Renal pelvis (tissue), 4 donors: Measurements from ENCODE around the gene SERPINB10. TPM values are rescaled to one million over a fixed set of nuclear protein-coding genes. Genes with fewer than 3 reads are reported as not detected.

Experiments used
- DNase-seq: peaks from one replicate; pipeline ENCODE4 v3.0.0-alpha.2; 2013
- polyA plus RNA-seq, 3 donors: library from polyadenylated mRNA; unstranded; fragments of 120-200 nt; gene quantifications; one replicate each; pipeline ENCODE4 v1.2.1, GENCODE V29; 2013; ENCODE audit not compliant: insufficient read length in 3 of 3

Gene SERPINB10
- polyA plus RNA-seq, 3 donors = 0.04 to 0.22 TPM; not detected in 1

- no peak for DNase-seq
These were observed 39.5 kb downstream of the SERPINB10 start for GRCh38 chr18:63947051-63947790.

- DNase-seq = no peak
These were observed 41.4 kb downstream of the SERPINB10 start, which contains the start of gene HMSD for GRCh38 chr18:63949068-63949737. HMSD (plus strand) TSS chr18:63949301; CDS start chr18:63953456, 4,155 bp downstream.

- no peak for DNase-seq
These were observed 43.5 kb downstream of the SERPINB10 start for GRCh38 chr18:63951302-63951705.

DNA sequence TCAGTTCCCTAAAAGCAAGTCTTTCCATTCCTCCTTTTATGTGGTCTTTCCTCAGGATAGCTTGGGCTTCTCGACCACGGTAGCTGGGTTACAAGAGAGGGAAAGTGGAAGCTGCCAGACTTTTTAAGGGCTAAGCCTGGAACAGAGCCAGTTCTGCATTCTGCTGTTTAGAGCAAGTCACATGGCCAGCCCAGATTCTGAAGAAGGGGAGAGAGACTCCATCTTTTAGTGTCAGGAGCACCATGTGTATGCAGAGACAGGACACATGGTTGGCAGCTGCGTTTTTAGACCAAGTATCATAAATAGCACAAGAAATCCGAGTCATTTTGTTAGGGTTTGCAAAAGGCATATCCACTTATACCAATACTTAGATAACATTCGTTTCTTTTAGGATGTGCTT lies 46.1 kb downstream of the SERPINB10 start:
- DNase-seq = no peak

DNA sequence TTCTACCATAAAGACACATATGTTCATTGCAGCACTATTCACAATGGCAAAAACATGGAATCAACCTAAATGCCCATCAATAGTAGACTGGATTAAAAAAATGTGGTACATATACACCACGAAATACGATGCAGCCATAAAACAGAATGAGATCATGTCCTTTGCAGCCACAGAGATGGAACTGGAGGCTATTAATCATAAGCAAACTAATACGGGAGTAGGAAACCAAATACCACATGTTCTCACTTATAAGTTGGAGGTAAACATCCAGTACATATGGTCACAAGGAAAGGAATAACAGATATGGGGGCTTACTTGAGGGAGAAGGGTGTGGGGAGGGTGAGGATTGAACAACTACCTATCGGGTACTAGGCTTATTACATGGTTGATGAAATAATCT lies 49.0 kb downstream of the SERPINB10 start:
- no peak for DNase-seq

- no peak for DNase-seq
These were observed 53.1 kb downstream of the SERPINB10 start for GRCh38 chr18:63960891-63961290.

DNA sequence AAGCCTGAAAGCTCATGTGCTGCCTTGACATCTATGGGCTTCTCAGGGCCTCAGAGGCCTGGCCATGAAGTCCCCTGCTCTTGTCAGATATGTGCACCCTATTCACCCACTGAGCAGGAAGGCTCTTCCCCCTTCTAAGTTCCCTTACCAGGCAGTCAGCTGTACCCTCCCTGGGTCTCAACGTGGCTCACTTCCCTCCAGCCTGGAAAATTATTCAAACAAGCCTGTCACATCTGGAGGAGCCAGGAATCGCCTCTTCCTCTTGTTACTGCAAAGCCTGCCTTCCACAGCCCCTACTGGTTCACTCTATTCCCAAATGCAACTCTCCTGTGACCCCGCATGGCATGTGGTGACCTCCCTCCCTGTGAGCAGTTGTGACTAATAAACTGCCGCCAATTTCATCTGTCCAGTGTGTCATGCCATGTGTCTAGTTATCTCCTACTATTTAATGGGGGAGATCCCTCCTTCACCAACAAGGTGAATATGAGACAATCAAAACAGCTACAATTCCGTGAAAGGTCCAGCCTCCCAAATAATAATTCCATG lies 53.8 kb downstream of the SERPINB10 start:
- DNase-seq = no peak

- no peak for DNase-seq
These were observed 54.4 kb downstream of the SERPINB10 start for GRCh38 chr18:63962137-63962536.

DNA sequence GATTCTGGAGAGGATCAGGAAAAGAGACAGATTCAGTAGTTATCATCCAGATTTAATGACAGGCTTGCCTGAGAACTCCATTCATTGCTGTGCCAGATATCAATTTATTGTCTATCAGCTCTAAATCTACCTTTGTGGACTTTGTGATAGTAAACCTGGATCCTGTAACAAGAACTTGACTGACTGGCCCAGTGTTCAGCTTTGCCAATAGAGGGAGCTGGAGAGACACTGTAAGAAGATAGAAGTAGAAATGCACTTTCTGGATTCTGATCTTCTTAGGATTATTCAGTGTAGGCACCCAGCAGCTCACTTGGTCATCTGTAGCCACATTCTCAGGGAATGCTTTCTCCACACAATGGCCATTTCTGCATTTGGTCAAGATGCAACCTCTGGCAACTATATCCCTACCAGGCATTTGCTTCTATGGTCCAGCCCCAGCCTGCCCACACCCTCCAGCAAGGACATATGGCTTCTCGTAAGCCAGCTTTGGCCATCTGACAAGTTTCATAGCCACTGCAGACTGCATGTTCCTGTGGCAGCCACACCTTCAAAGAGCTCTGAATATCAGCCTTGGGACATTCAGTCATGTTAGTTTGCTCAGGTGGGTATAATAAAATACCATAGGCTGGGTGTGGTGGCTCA lies 56.0 kb downstream of the SERPINB10 start:
- peak; percentile 27 for DNase-seq

DNA sequence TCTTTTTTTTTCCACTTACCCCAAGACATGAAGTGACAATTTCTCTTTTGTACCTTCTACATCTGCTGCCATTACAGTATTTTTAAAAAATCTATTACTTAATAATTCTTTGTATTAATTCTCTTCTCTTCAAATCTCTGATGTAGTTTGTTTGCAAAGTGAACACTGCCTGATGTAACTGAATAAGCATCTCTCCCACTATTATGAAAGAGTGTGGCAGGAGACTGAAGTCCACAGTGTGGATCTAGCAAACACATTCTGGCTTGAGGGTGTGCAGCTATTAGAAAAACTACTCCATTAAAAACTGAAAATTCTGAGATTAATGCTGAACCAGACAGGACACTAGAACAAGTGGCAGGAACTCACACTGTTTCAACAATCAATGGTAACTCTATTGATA lies 57.1 kb downstream of the SERPINB10 start:
- no peak for DNase-seq

GRCh38 chr18:63965716-63966330 lies 58.1 kb downstream of the SERPINB10 start:
- DNase-seq = no peak

DNA sequence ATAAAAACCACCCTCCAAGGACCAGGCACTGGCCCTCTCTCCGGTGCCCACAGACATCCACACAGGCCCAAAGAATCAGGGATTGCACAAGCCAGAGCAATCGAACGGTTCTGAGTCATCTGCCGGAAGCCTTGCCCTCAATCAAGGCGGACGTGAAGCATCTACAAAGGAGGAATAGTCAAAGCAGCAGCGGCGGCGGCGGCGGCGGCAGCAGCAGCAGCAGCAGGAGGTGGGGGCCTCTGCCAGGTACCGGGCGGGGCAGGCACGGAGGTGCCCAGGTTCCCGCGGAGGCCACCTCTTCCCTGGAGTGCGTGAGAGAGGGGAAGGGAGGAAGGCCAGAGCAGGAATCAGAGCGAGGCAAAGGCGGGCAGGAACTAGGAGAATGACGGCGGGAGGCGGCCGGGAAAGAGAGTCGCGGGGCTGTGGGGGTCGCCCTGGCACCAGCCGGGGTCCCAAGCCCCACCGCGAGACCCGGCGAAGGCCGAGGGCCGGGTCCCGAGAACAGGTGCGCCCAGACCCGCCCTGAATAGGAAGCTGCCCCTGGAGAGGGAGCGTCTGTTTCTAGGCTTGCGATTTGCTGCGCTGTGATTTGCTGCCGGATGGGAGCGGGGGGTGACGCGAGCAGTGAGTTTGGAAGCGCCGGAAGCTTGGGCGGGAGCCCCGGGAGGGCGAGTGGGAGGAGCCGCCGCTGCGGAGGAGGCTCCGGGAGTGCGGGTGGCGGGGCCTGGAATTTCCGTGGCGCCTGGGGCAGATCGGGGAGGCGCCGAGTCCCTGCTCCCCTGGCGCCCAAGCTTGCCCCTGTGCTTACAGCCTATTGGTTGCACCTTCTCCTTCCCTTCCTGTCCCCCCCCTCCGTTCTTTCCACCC lies 62.4 kb downstream of the SERPINB10 start, which contains the start of gene SERPINB8:
SERPINB8 (plus strand) TSS at position 140 of the 867 bp plus-strand sequence. CDS start 8,228 bp downstream, outside the sequence.
- DNase-seq = peak; percentile 95

DNA sequence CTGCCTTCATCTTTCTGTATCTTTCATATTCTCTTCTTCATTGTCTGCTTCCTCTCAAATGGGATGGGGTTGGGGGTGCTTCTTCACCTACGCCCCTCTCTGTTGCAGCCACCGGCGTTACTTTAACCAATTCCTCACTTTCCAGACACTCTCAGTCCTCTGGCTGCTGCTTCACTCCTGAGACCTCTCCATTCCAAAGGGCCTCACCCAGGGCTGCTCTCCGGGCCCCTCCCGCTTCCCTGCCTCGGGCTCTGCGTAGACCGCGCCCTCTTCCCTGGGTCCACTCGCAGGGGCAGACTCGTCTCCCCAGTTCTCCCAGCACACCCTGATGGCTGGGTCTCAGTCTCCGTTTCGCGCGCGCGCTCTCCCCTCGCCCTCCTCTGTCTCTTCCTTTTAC lies 63.0 kb downstream of the SERPINB10 start:
- peak; percentile 45 for DNase-seq

- DNase-seq = no peak
These were observed 63.7 kb downstream of the SERPINB10 start for GRCh38 chr18:63971320-63972001.

DNA sequence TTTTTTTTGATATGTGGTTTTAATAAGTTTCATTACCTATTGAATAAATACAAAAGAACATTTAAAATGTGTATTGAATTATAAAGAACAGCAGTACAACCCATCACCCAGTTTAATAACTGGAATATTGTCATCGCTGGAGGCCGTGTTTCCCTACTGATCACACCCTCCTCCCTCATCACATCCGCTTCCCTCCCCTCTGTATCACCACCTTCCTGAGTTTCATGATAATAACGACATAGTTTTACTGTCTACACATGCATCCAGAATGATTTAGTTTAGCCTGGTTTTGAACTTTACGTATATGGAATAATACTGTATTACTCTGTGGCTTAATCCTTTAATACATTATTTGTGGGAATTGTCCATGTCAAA lies 64.2 kb downstream of the SERPINB10 start:
- DNase-seq = no peak

- no peak for DNase-seq
These were observed 67.2 kb downstream of the SERPINB10 start for GRCh38 chr18:63974991-63975390.

DNA sequence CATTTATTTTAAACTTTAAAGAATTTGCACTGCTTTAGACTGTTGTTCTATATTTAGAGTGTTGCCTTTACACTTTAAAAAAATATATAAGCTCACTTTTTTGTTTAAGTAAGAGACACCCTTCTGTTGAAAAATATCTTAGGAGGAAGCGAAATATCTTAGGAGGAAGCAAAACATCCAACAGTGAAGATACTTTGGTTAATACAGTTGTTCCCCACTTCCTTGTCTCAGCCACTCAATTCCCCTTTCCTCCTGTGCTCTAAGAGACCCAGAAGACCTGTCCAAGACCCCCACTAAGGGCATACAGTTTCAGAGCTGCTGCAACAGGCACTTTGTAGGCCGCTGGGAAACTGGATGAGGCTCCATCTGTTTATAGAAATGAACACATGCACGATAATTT lies 67.9 kb downstream of the SERPINB10 start:
- no peak for DNase-seq

- DNase-seq = no peak
These were observed 69.3 kb downstream of the SERPINB10 start for GRCh38 chr18:63977040-63977439.

DNA sequence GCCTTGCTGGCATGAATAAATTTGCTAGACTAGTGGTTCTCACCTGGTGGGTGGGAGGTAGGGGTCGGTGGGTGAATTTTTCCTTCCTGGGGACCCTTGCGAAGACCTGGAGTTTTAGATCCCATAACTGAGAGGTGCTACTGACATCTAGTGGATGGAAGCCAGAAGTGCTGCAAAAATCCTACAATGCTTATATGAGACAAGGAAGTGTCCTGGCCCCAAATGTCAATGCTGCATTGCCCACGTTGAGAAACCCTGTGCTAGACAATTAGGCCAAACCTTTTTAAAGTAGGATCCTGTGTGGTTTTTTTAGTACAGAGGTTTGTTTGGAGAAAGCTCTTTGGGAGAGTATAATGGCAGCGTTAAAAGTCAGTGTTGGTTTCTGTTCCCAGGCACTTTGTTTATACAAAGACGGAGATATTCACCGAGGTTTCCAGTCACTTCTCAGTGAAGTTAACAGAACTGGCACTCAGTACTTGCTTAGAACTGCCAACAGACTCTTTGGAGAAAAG lies 71.7 kb downstream of the SERPINB10 start:
- peak; percentile 75 for DNase-seq

DNA sequence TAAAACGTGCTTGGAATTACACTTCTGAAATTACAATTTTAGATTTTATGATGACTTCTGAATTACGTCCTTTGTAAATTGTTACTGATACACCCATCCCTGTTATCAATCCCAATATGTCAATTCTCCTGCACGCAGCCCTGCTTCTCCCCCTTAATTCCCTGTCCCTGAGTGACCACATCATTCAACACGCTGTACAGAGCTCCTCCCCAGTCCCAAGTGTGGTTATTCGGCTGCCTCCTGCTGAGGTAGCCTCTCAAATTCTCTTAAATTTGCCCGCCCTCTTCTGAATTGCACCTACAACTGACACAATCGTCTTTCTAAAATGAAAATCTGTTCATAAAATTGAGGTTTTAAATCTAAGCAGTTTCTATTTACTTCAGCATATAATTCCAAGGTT lies 72.3 kb downstream of the SERPINB10 start:
- DNase-seq = no peak
